HEK293 (cell line): Measurements from ENCODE around the gene RNF111.
A peak's percentile ranks its signal among the peaks of the same experiment; 100 is the strongest.

Experiments
- CTCF ChIA-PET: fragments of 350-600 bp; formaldehyde crosslinking; extraction: SDS; loops from one replicate; lab custom pipeline; 2021; ENCODE audit warnings: antibody characterized with exemption; lab: Yijun Ruan, JAX
- POLR2A ChIA-PET: fragments of 300-600 bp; formaldehyde crosslinking; extraction: SDS; loops from one replicate; lab custom pipeline; 2020; ENCODE audit warnings: antibody characterized with exemption, inconsistent platforms; lab: Yijun Ruan, JAX
- H3K27ac ChIP-seq: fragments of 200-500 bp; sonication (Bioruptor generic); 2 replicates; pipeline ENCODE4 v1.5.1; 2014; ENCODE audit warnings: low read depth, low read length, control low read depth, inconsistent platforms; ENCODE audit errors: extremely low read depth
- H3K36me3 ChIP-seq, 2 experiments: fragments of 200-500 bp in 1 of 2; sonication (Bioruptor generic) in 1 of 2; 1 replicate in 1 of 2; 2 replicates in 1 of 2; pipeline ENCODE4 v1.5.1; 2014 to 2017; ENCODE audit warnings: inconsistent platforms in 2 of 2, low read length in 2 of 2; ENCODE audit not compliant: control insufficient read depth in 2 of 2, insufficient read depth in 1 of 2
- H3K4me1 ChIP-seq: fragments of 200-500 bp; sonication (Bioruptor generic); 2 replicates; pipeline ENCODE4 v1.5.1; 2014; ENCODE audit warnings: mild to moderate bottlenecking, low read length, inconsistent platforms; ENCODE audit not compliant: control insufficient read depth, insufficient read depth
- H3K4me3 ChIP-seq: 2 replicates; pipeline ENCODE4 v1.5.1; 2011; ENCODE audit warnings: low read depth, mild to moderate bottlenecking, control low read depth, low read length, moderate library complexity
- H3K9me3 ChIP-seq: fragments of 200-500 bp; sonication (Bioruptor generic); 2 replicates; pipeline ENCODE4 v1.5.1; 2014; ENCODE audit warnings: low read depth, low read length, inconsistent platforms; ENCODE audit not compliant: control insufficient read depth, insufficient read depth
- BCL11B ChIP-seq: fragments of 450-650 bp; formaldehyde crosslinking; IDR thresholded peaks from 2 replicates; pipeline ENCODE4 v1.5.1; 2016; ENCODE audit warnings: low read depth, missing biosample characterization, missing genetic modification characterization
- GLI4 ChIP-seq: fragments of 450-650 bp; formaldehyde crosslinking; IDR thresholded peaks from 2 replicates; pipeline ENCODE4 v1.5.1; 2016; ENCODE audit warnings: missing biosample characterization, missing genetic modification characterization
- HOXA7 ChIP-seq: sonication (generic); formaldehyde crosslinking; IDR thresholded peaks from 2 replicates; pipeline ENCODE4 v1.8.1; 2022; ENCODE audit warnings: missing genetic modification reagents, borderline replicate concordance
- PRDM1 ChIP-seq: fragments of 450-650 bp; formaldehyde crosslinking; IDR thresholded peaks from 2 replicates; pipeline ENCODE4; 2016; ENCODE audit warnings: missing biosample characterization, missing genetic modification characterization
- PRDM10 ChIP-seq: fragments of 450-650 bp; formaldehyde crosslinking; IDR thresholded peaks from 2 replicates; pipeline ENCODE4 v1.5.1; 2016; ENCODE audit warnings: missing biosample characterization, missing genetic modification characterization
- REPIN1 ChIP-seq: fragments of 450-650 bp; formaldehyde crosslinking; IDR thresholded peaks from 2 replicates; pipeline ENCODE4 v1.5.1; 2017; ENCODE audit warnings: missing biosample characterization, missing genetic modification characterization, low read depth
- ZBTB48 ChIP-seq: fragments of 450-650 bp; formaldehyde crosslinking; IDR thresholded peaks from 2 replicates; pipeline ENCODE4 v1.5.1; 2016; ENCODE audit warnings: missing biosample characterization, missing genetic modification characterization
- ZBTB7A ChIP-seq: fragments of 450-650 bp; formaldehyde crosslinking; IDR thresholded peaks from 2 replicates; pipeline ENCODE4 v1.5.1; 2016; ENCODE audit warnings: low read depth, missing biosample characterization, missing genetic modification characterization
- ZNF148 ChIP-seq: fragments of 450-650 bp; formaldehyde crosslinking; IDR thresholded peaks from 2 replicates; pipeline ENCODE4 v1.5.0; 2017; ENCODE audit warnings: missing biosample characterization, missing genetic modification characterization, borderline replicate concordance
- ZNF155 ChIP-seq: fragments of 450-650 bp; formaldehyde crosslinking; IDR thresholded peaks from 2 replicates; pipeline ENCODE4 v1.5.1; 2016; ENCODE audit warnings: missing biosample characterization, missing genetic modification characterization
- ZNF221 ChIP-seq: fragments of 450-650 bp; formaldehyde crosslinking; IDR thresholded peaks from 2 replicates; pipeline ENCODE4 v1.5.1; 2017; ENCODE audit warnings: missing biosample characterization, missing genetic modification characterization, borderline replicate concordance
- ZNF23 ChIP-seq: fragments of 450-650 bp; formaldehyde crosslinking; IDR thresholded peaks from 2 replicates; pipeline ENCODE4 v1.5.1; 2016; ENCODE audit warnings: missing biosample characterization, missing genetic modification characterization, borderline replicate concordance
- ZNF24 ChIP-seq: fragments of 450-650 bp; formaldehyde crosslinking; IDR thresholded peaks from 2 replicates; pipeline ENCODE4 v1.5.1; 2016; ENCODE audit warnings: missing biosample characterization, missing genetic modification characterization
- ZNF335 ChIP-seq: fragments of 450-650 bp; formaldehyde crosslinking; conservative IDR thresholded peaks from 2 replicates; pipeline ENCODE4 v1.5.1; 2016; ENCODE audit warnings: missing biosample characterization, missing genetic modification characterization
- ZNF513 ChIP-seq: fragments of 450-650 bp; IDR thresholded peaks from 2 replicates; pipeline ENCODE4 v1.5.1; 2018; ENCODE audit warnings: missing biosample characterization, missing genetic modification characterization
- ZNF521 ChIP-seq: fragments of 450-650 bp; formaldehyde crosslinking; IDR thresholded peaks from 2 replicates; pipeline ENCODE4 v1.5.1; 2017; ENCODE audit warnings: missing biosample characterization, mild to moderate bottlenecking, missing genetic modification characterization
- ZNF529 ChIP-seq: fragments of 450-650 bp; formaldehyde crosslinking; IDR thresholded peaks from 2 replicates; pipeline ENCODE4 v1.5.1; 2017; ENCODE audit warnings: missing genetic modification characterization, missing biosample characterization; ENCODE audit not compliant: insufficient replicate concordance
- ZNF600 ChIP-seq: fragments of 450-650 bp; formaldehyde crosslinking; IDR thresholded peaks from 2 replicates; pipeline ENCODE4 v1.5.1; 2016; ENCODE audit warnings: missing biosample characterization, missing genetic modification characterization
- ZNF654 ChIP-seq: fragments of 450-650 bp; formaldehyde crosslinking; IDR thresholded peaks from 2 replicates; pipeline ENCODE4 v1.5.1; 2016; ENCODE audit warnings: low read depth, missing biosample characterization, missing genetic modification characterization
- ZNF670 ChIP-seq: fragments of 450-650 bp; formaldehyde crosslinking; IDR thresholded peaks from 2 replicates; pipeline ENCODE4 v1.5.1; 2016; ENCODE audit warnings: missing biosample characterization, missing genetic modification characterization, low read depth
- ZNF677 ChIP-seq: fragments of 450-650 bp; IDR thresholded peaks from 2 replicates; pipeline ENCODE4 v1.5.0; 2018; ENCODE audit warnings: missing biosample characterization, mild to moderate bottlenecking, missing genetic modification characterization, moderate library complexity

The RNF111 gene

GRCh38 chr15:58980351-58980939 lies 7.0 kb upstream of the RNF111 start:
- Histone ChIP-seq H3K9me3 (no peaks in the 10 kb centered on the region), H3K27ac (no peak overlapping the region), H3K4me1 (no peaks in the 10 kb centered on the region), H3K4me3 (no peak overlapping the region), H3K36me3 (no peaks in the 10 kb centered on the region)
- CTCF ChIA-PET: interaction anchor here (0.7 to 2.0 kb wide), 9 partner anchors 17 to 548 kb away, joined by 3 to 9 read pairs (median 4); no protein-coding TSS in a partner anchor
- peak; percentile 65 for TF ChIP-seq ZNF654 (tag by site-specific recombination)
- TF ChIP-seq BCL11B: no peak
- POLR2A ChIA-PET: no interaction called here

- TF ChIP-seq ZNF23 (tag by site-specific recombination): no peak
- no peak for TF ChIP-seq ZNF148
- no peak for TF ChIP-seq ZBTB48 (tag by site-specific recombination)
- peak; percentile 59; the same call in 1 of the 2 replicates for TF ChIP-seq ZNF513 (tag by site-specific recombination)
- TF ChIP-seq ZNF221 (tag by site-specific recombination): no peak
- no peak for TF ChIP-seq ZNF529 (tag by site-specific recombination)
- TF ChIP-seq PRDM1 (tag by site-specific recombination): 0 out of 2 replicates have a peak, but pooled peaks have one; percentile 18
- TF ChIP-seq ZNF335: no peak
- TF ChIP-seq ZNF521 (tag by site-specific recombination): no peak
- TF ChIP-seq GLI4 (tag by site-specific recombination): no peak
- no peak for TF ChIP-seq ZBTB7A (tag by site-specific recombination)
- no peak for TF ChIP-seq ZNF24 (tag by site-specific recombination)
- TF ChIP-seq, all 188 proteins: peak for 2
Observed at GRCh38 chr15:58981808-58982475, 5.5 kb upstream of the RNF111 start.

GRCh38 chr15:58983261-58983660 lies 4.2 kb upstream of the RNF111 start:
- no peaks in the 10 kb centered on the region for H3K9me3 ChIP-seq
- no peaks in the 10 kb centered on the region for H3K36me3 ChIP-seq
- no peak overlapping the region for H3K27ac ChIP-seq
- H3K4me3 ChIP-seq: no peak overlapping the region
- CTCF ChIA-PET: interaction anchor here (0.5 to 0.6 kb wide), 2 partner anchors 125 to 547 kb away, joined by 3 read pairs; no protein-coding TSS in a partner anchor
- no peaks in the 10 kb centered on the region for H3K4me1 ChIP-seq
- POLR2A ChIA-PET: no interaction called here
- TF ChIP-seq ZNF155 (tag by site-specific recombination) (no peak), REPIN1 (tag by site-specific recombination) (no peak), ZNF600 (tag by site-specific recombination) (no peak), ZNF335 (no peak), ZNF670 (tag by site-specific recombination) (no peak), HOXA7 (CRISPR knock-in tag) (no peak), ZNF677 (tag by site-specific recombination) (no peak), PRDM10 (tag by site-specific recombination) (no peak)

More at GRCh38 chr15:58981808-58982475, 5.5 kb upstream of the RNF111 start:
- no peaks in the 10 kb centered on the region for H3K4me1 ChIP-seq
- CTCF ChIA-PET: interaction anchor here (0.6 to 1.4 kb wide), 4 partner anchors 102 to 605 kb away, joined by 3 to 4 read pairs (median 4); no protein-coding TSS in a partner anchor
- H3K27ac ChIP-seq: no peak overlapping the region
- no peak overlapping the region for H3K4me3 ChIP-seq
- H3K9me3 ChIP-seq: no peaks in the 10 kb centered on the region
- POLR2A ChIA-PET: no interaction called here
- H3K36me3 ChIP-seq: no peaks in the 10 kb centered on the region
